Measurements from ENCODE around the gene TPRG1L. TPM values are rescaled to one million over a fixed set of nuclear protein-coding genes. Genes with fewer than 3 reads are reported as not detected.

TPRG1L gene
- total RNA-seq, 1 experiment from 2014 or later: 24.0 TPM

DNA sequence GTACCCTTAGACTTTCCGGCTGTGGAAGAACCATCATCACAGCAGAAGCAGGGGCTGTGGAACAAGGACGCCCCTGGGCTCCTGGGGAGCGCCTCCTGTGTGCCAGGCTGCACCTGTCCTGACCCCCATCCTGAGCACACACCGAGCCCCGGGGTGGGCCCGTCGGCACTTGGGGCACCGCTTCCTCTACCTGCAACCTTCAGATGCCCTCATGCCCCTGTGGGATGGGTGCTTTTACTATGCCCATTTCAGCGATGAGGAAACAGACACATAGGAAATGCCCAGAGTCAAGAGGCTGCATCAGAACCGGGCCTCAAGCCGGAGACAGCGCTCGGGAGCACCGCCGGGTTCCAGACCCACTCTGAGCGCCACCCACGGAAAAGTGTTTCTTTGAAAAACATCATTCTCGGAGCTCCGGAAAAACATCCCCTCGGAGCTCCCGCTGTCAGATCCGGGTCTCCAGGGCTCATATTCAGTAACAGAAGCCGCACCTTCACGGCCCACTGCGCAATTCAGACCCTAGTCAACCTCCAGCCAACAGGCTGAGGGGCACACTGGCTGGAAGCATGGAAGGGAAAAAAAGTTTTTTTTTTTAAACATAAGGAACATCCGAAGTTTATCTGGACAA is 8.0 kb downstream of the TPRG1L start:
- TF ChIP-seq, protein P1, sequence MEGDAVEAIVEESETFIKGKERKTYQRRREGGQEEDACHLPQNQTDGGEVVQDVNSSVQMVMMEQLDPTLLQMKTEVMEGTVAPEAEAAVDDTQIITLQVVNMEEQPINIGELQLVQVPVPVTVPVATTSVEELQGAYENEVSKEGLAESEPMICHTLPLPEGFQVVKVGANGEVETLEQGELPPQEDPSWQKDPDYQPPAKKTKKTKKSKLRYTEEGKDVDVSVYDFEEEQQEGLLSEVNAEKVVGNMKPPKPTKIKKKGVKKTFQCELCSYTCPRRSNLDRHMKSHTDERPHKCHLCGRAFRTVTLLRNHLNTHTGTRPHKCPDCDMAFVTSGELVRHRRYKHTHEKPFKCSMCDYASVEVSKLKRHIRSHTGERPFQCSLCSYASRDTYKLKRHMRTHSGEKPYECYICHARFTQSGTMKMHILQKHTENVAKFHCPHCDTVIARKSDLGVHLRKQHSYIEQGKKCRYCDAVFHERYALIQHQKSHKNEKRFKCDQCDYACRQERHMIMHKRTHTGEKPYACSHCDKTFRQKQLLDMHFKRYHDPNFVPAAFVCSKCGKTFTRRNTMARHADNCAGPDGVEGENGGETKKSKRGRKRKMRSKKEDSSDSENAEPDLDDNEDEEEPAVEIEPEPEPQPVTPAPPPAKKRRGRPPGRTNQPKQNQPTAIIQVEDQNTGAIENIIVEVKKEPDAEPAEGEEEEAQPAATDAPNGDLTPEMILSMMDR (conservative IDR thresholded peaks at IDR 0.05): no peak
- WGBS (ENCODE audit: extremely low coverage, insufficient read length, low lambda C conversion rate): no CpG with 5 or more reads among the region's 26 CpGs
- H3K4me2 ChIP-seq (ENCODE audit: insufficient read depth, insufficient read length, low read length): no peak overlapping the region

More for the DNA sequence above, 8.0 kb downstream of the TPRG1L start:
- Histone ChIP-seq H2BK15ac (ENCODE audit: low read depth, low read length) (no peak overlapping the region), H2BK5ac (ENCODE audit: insufficient read length, low read length) (no peak overlapping the region), H3K56ac (ENCODE audit: insufficient read length, low read depth, low read length) (no peak overlapping the region), H3K27ac (ENCODE audit: insufficient read length, low read depth, low read length) (no peak overlapping the region), H3K9me3 (ENCODE audit: control insufficient read depth, low read depth, low read length) (no peaks in the 10 kb centered on the region), H3K23me2 (ENCODE audit: insufficient read length, low read depth, low read length, poor library complexity, severe bottlenecking) (no peaks in the 10 kb centered on the region), H3K27me3 (ENCODE audit: insufficient read depth, low read length) (no peaks in the 10 kb centered on the region), H3K79me2 (ENCODE audit: insufficient read depth, low read length) (no peaks in the 10 kb centered on the region), H3K9ac (ENCODE audit: extremely low read depth, insufficient read length, low read length) (no peak overlapping the region), H4K91ac (ENCODE audit: insufficient read length, low read depth, low read length) (no peak overlapping the region), H2BK120ac (ENCODE audit: low read depth, low read length, poor library complexity, severe bottlenecking) (no peak overlapping the region), H3K4me1 (ENCODE audit: insufficient read depth, low read length) (no peaks in the 10 kb centered on the region), H2AFZ (ENCODE audit: low read length) (no peak overlapping the region), H2BK12ac (ENCODE audit: insufficient read length, low read depth, low read length) (no peak overlapping the region), H4K5ac (ENCODE audit: insufficient read length, low read depth, low read length) (no peak overlapping the region), H3K79me1 (ENCODE audit: insufficient read depth, low read depth, low read length, poor library complexity, severe bottlenecking) (no peaks in the 10 kb centered on the region), H2BK20ac (ENCODE audit: low read depth, low read length, poor library complexity, severe bottlenecking) (no peak overlapping the region), H3K23ac (ENCODE audit: insufficient read length, low read depth, low read length) (no peak overlapping the region), H4K20me1 (ENCODE audit: control insufficient read depth, insufficient read depth, insufficient read length) (no peaks in the 10 kb centered on the region), H2AK5ac (ENCODE audit: insufficient read length, low read length) (no peak overlapping the region), H3K14ac (ENCODE audit: insufficient read depth, low read length) (no peak overlapping the region), H3T11ph (ENCODE audit: low read length) (no peak overlapping the region), H3K4ac (ENCODE audit: low read depth, low read length) (no peak overlapping the region), H4K8ac (replicated peaks; ENCODE audit: insufficient read length, low read depth, low read length) (no peak overlapping the region), H3K18ac (ENCODE audit: insufficient read length, low read depth, low read length) (no peak overlapping the region)
- peak overlapping the region in 2 of 3 experiments; percentile 57 to 73; a peak in 2 of 7 replicates for H3K27ac Mint-ChIP-seq
- no peak for DNase-seq
- H3K4me3 Mint-ChIP-seq: no peak overlapping the region; a peak in 1 of 5 replicates
- H3K4me1 Mint-ChIP-seq: peaks cover 4 to 18% of the 10 kb centered on the region in 2 experiments
- H3K27me3 Mint-ChIP-seq (ENCODE audit: low read depth): no peaks in the 10 kb centered on the region
- H3K9me3 Mint-ChIP-seq: no peaks in the 10 kb centered on the region
- H3K36me3 Mint-ChIP-seq (ENCODE audit: insufficient read depth in 1 of 3, low read depth in 3 of 3): peaks cover 7 to 63% (median 58%) of the 10 kb centered on the region in 3 experiments

Measured in H9 (cell line).